B cell (primary cell): ENCODE data around the gene HDGF.

Experiments used
- EZH2 ChIP-seq: IDR thresholded peaks from 2 replicates; pipeline ENCODE4 v1.6.1; 2012; ENCODE audit warnings: borderline replicate concordance, low read depth, mild to moderate bottlenecking, moderate library complexity, low read length; ENCODE audit not compliant: insufficient read depth, poor library complexity, severe bottlenecking
- TF ChIP-seq, protein P1 (sequence below): fragments of 200-600 bp; IDR thresholded peaks from one replicate; pipeline ENCODE4 v1.8.0; 2022; ENCODE audit warnings: antibody characterized with exemption, mild to moderate bottlenecking

DNA sequence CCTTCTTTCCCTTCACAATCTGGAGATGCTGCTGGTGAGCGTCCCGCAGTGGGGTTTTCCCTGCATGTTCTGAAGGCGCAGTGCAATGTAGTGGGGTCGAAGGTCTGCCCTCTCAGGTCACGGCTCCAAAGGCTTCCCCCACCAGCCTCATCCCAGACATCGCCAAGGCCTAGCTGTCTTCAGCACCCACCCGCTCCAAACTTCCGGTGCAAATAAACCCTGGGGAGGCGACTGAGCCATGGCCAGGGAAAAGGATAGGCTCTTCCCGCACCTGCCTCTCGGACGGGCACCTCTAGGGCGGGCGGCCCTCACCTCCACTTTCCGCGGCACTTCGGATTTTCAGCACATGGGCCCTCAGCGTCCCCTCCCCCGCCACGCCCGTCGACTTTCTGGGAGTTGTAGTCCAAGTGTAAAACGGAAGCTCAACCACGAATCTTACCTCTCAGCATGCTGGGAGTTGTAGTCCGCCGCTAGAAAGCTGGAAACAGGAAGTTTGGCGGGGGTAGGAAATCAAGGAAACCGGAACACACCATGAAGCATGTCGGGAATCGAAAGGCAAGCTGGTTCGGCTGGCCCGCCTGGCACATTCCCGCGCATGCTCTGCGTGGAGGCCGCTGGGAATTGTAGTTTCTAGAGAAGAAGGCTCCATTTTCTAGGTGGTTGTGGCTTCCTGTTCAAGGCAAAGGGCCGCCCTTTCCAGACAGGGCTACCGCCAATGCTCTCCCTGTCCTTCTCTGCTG, 10.6 kb downstream of the HDGF start, which contains the start of gene MRPL24:
- TF ChIP-seq, protein P1, sequence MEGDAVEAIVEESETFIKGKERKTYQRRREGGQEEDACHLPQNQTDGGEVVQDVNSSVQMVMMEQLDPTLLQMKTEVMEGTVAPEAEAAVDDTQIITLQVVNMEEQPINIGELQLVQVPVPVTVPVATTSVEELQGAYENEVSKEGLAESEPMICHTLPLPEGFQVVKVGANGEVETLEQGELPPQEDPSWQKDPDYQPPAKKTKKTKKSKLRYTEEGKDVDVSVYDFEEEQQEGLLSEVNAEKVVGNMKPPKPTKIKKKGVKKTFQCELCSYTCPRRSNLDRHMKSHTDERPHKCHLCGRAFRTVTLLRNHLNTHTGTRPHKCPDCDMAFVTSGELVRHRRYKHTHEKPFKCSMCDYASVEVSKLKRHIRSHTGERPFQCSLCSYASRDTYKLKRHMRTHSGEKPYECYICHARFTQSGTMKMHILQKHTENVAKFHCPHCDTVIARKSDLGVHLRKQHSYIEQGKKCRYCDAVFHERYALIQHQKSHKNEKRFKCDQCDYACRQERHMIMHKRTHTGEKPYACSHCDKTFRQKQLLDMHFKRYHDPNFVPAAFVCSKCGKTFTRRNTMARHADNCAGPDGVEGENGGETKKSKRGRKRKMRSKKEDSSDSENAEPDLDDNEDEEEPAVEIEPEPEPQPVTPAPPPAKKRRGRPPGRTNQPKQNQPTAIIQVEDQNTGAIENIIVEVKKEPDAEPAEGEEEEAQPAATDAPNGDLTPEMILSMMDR = no peak
- no peak for TF ChIP-seq EZH2
